AG04450 (cell line): ENCODE data around the gene PTGES2. TPM values are rescaled to one million over a fixed set of nuclear protein-coding genes. Genes with fewer than 3 reads are reported as not detected.

Experiments used
- CTCF ChIA-PET: fragments of 300-600, 350-600 bp; formaldehyde crosslinking; extraction: SDS; loops from one replicate; lab custom pipeline; 2022; ENCODE audit warnings: antibody characterized with exemption, inconsistent platforms; lab: Charles Lee
- POLR2A ChIA-PET: fragments of 350-600 bp; formaldehyde crosslinking; extraction: SDS; loops from one replicate; lab custom pipeline; 2021; ENCODE audit warnings: antibody characterized with exemption, inconsistent platforms; lab: Yijun Ruan, JAX
- DNase-seq: peaks from one replicate; pipeline ENCODE4 v3.0.0-alpha.2; 2011; ENCODE audit warnings: low read depth, low spot score
- H3K27ac ChIP-seq: one replicate; pipeline ENCODE4 v1.5.1; 2012; ENCODE audit warnings: low read depth, low read length, control low read depth
- H3K27me3 ChIP-seq: one replicate; pipeline ENCODE4 v1.6.0; 2012; ENCODE audit warnings: low read length; ENCODE audit not compliant: control insufficient read depth, insufficient read depth
- H3K4me3 ChIP-seq: 2 replicates; pipeline ENCODE4 v1.5.1; 2011; ENCODE audit warnings: mild to moderate bottlenecking, low read depth, low read length, control low read depth
- H3K9me3 ChIP-seq: 2 replicates; pipeline ENCODE4 v1.5.1; 2012; ENCODE audit warnings: low read length; ENCODE audit not compliant: control insufficient read depth, insufficient read depth
- polyA plus RNA-seq: library from polyadenylated mRNA; depleted of rRNA; stranded (reverse); fragments of >200 nt; gene quantifications from 2 replicates; pipeline ENCODE4 v1.2.3, GENCODE V29; 2011
- TF ChIP-seq, protein P1 (sequence below): IDR thresholded peaks from 2 replicates; pipeline ENCODE4 v1.5.1; 2011; ENCODE audit warnings: low read depth, low read length, control low read depth, inconsistent platforms

Gene PTGES2
- polyA plus RNA-seq, 1 experiment: 56.3 TPM

DNA sequence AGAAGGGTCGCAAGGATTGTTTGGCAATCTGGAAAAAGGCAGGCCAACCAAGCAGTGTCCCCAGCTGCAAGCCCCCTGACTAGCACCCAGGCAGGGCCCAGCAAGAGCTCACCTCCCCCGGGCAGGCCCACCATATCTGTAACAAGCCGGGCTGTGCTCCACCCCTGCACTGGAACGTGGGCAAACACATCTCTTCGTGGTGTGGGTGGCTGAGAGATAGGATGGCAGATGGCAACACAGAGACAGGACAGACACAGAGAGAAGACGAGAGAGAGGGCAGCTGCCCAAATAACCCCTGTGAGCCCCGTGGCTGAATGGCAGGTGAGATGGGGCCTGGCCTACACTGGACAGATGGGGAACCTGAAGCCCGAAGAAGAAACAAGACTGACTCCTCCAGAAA, 42.0 kb upstream of the PTGES2 start:
- ChIA-PET POLR2A (interaction anchor here (1.2 kb wide), 1 partner anchor 21 kb away, joined by 3 read pairs; no protein-coding TSS in a partner anchor), CTCF (interaction anchor here (1.0 kb wide), 1 partner anchor 14 kb away, joined by 3 read pairs; no protein-coding TSS in a partner anchor)
- DNase-seq: no peak
- H3K27me3 ChIP-seq: no peaks in the 10 kb centered on the region
- no peaks in the 10 kb centered on the region for H3K9me3 ChIP-seq
- no peak overlapping the region for H3K27ac ChIP-seq
- H3K4me3 ChIP-seq: no peak overlapping the region
- TF ChIP-seq, protein P1, sequence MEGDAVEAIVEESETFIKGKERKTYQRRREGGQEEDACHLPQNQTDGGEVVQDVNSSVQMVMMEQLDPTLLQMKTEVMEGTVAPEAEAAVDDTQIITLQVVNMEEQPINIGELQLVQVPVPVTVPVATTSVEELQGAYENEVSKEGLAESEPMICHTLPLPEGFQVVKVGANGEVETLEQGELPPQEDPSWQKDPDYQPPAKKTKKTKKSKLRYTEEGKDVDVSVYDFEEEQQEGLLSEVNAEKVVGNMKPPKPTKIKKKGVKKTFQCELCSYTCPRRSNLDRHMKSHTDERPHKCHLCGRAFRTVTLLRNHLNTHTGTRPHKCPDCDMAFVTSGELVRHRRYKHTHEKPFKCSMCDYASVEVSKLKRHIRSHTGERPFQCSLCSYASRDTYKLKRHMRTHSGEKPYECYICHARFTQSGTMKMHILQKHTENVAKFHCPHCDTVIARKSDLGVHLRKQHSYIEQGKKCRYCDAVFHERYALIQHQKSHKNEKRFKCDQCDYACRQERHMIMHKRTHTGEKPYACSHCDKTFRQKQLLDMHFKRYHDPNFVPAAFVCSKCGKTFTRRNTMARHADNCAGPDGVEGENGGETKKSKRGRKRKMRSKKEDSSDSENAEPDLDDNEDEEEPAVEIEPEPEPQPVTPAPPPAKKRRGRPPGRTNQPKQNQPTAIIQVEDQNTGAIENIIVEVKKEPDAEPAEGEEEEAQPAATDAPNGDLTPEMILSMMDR: no peak

DNA sequence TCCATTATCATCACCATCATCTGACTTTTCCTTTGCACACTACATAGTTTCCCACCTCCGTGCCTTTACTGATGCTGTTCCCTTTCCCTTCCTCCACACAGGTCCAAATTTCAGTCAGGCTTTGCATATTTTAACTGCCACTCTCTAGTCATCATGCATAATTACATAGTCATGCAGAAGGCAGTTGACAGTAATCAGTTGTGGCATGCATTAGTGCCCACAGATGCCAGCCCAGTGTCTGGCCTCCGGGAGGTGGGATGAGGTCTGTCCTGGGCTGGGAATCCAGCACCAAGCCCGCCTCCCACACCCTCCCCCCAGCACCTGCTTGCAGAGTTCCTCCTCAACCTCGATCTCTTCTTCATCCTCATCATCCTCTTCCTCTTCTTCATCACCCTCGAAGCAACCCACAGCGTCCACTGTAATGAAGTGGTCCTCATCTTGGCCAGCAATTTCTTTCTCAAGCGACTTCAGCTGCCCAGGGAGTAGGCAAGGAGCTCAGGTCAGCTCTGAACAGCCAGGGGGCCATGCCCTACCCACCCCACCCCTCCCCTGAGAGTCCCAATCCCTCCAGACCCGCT, 41.3 kb upstream of the PTGES2 start:
- H3K4me3 ChIP-seq: no peak overlapping the region
- POLR2A ChIA-PET: interaction anchor here (0.7 kb wide), 1 partner anchor 9 kb away, joined by 3 read pairs; the partner anchor contains the start of gene BBLN
- H3K27me3 ChIP-seq: no peaks in the 10 kb centered on the region
- CTCF ChIA-PET: no interaction called here
- H3K9me3 ChIP-seq: no peaks in the 10 kb centered on the region
- H3K27ac ChIP-seq: no peak overlapping the region
- TF ChIP-seq, protein P1: no peak
- no peak for DNase-seq

DNA sequence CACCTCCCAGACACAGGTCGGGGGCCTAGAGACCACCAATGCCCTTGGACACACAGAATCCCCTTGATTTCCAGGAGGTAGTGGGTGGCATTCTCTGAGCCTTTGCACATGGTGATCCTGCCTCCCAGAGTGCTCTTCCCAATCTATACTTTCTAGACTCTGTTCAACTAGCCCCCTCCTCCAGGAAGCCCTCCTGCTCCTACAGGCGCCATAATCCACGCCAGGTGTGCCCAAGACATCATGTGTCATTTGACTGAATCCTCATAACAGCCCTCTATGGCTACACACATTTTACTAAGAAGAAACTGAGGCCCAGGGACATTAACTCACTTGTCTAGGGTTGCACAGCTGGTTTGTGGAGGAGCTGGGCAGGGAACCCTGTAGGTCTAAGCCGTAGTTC, 39.7 kb upstream of the PTGES2 start:
- no peaks in the 10 kb centered on the region for H3K27me3 ChIP-seq
- CTCF ChIA-PET: no interaction called here
- no peak overlapping the region for H3K27ac ChIP-seq
- POLR2A ChIA-PET: interaction anchor here (0.6 kb wide), 1 partner anchor 32 kb away, joined by 6 read pairs; no protein-coding TSS in a partner anchor
- DNase-seq: no peak
- no peak overlapping the region for H3K4me3 ChIP-seq
- TF ChIP-seq, protein P1: no peak
- H3K9me3 ChIP-seq: no peaks in the 10 kb centered on the region

DNA sequence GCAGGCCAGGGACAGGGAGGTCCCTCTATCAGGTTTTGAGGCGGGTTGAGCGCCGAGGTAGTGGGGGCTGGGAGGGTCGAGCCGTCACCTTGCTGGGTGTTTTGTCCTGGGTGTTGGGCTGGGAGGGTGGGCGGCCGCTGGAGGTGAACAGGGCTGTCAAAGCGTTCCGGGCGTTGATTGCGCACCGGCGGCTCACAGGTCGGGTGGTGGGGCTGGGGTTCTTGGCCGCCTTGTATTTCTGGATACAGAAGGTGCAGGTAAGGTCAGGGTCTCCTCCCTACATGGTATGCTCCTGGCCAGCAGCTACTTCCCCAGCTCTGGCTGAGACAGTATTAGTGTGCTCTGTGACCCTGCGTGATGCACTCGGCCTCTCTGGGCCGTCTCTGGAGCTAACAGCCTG, 38.6 kb upstream of the PTGES2 start:
- Histone ChIP-seq H3K27ac (no peak overlapping the region), H3K9me3 (no peaks in the 10 kb centered on the region), H3K27me3 (no peaks in the 10 kb centered on the region), H3K4me3 (no peak overlapping the region)
- POLR2A ChIA-PET: no interaction called here
- no peak for DNase-seq
- CTCF ChIA-PET: no interaction called here
- TF ChIP-seq, protein P1: no peak

DNA sequence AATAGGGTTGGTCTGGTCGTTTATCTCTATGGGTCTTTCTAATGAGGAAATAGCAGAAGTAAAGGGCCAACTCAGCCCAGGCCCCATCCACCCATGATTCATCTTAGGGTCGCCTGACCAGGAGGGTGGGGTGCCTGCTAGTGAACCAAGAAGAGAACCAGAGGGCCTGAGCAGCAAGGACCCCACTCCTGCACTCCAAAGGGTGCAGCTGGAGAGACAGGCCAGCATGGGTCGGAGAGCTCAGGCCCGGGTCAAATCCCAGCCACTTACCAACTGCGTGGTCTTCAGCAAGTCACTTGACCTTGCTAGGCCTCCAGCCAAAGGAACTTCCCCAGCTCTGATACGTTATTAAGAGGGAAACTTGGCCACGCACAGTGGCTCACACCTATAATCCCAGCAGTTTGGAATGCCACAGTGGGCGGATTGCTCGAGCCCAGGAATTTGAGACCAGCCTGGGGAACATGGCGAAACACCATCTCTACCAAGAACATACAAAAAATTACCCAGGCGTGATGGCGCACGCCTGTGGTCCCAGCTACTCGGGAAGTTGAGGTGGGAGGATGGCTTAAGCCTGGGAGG, 36.9 kb upstream of the PTGES2 start:
- Histone ChIP-seq H3K27ac (no peak overlapping the region), H3K4me3 (no peak overlapping the region), H3K9me3 (no peaks in the 10 kb centered on the region; the same call in 1 of the 2 replicates), H3K27me3 (no peaks in the 10 kb centered on the region)
- CTCF ChIA-PET: no interaction called here
- TF ChIP-seq, protein P1: no peak
- POLR2A ChIA-PET: no interaction called here
- DNase-seq: no peak
